ENCODE data around the gene ZNF358. TPM values are rescaled to one million over a fixed set of nuclear protein-coding genes. Genes with fewer than 3 reads are reported as not detected.

ZNF358 gene
- total RNA-seq, 4 donors from 2014 or later = 77.1 to 124 (median 95.3) TPM

DNA sequence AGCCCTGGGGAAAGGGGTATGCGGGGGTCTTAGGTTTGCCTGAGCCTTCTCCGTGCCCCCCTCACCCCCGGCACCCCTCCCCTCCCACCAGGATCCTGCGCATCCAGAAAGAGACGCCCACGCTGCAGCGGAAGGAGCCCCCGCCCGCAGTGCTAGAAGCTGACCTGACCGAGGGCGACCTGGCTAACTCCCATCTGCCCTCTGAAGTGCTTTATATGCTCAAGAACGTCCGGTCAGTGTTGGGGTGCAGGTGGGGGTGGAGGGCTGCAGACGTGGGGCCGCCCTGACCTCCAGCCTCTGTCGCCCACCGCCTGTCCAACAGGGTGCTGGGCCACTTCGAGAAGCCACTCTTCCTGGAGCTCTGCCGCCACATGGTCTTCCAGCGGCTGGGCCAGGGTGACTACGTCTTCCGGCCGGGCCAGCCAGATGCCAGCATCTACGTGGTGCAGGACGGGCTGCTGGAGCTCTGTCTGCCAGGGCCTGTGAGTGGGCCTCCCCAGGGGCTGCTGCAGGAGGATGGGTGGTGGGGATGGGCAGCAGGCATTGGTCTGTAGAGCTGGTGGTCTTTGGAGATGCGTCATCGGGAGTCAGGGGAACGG lies 24.0 kb downstream of the ZNF358 start:
- Histone ChIP-seq H3K4me1 (peaks cover 3 to 7% (median 6%) of the 10 kb centered on the region in 4 donors), H3K27ac (no peak overlapping the region), H3K36me3 (peaks cover 0 to 70% (median 0%) of the 10 kb centered on the region in 3 donors), H3K4me3 (no peak overlapping the region), H3K27me3 (no peaks in the 10 kb centered on the region), H3K9me3 (no peaks in the 10 kb centered on the region)
- TF ChIP-seq, protein P1, sequence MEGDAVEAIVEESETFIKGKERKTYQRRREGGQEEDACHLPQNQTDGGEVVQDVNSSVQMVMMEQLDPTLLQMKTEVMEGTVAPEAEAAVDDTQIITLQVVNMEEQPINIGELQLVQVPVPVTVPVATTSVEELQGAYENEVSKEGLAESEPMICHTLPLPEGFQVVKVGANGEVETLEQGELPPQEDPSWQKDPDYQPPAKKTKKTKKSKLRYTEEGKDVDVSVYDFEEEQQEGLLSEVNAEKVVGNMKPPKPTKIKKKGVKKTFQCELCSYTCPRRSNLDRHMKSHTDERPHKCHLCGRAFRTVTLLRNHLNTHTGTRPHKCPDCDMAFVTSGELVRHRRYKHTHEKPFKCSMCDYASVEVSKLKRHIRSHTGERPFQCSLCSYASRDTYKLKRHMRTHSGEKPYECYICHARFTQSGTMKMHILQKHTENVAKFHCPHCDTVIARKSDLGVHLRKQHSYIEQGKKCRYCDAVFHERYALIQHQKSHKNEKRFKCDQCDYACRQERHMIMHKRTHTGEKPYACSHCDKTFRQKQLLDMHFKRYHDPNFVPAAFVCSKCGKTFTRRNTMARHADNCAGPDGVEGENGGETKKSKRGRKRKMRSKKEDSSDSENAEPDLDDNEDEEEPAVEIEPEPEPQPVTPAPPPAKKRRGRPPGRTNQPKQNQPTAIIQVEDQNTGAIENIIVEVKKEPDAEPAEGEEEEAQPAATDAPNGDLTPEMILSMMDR (IDR thresholded peaks at IDR 0.05) = no peak
- TF ChIP-seq POLR2A (IDR thresholded peaks at IDR 0.05) = no peak
- no peak for DNase-seq

DNA sequence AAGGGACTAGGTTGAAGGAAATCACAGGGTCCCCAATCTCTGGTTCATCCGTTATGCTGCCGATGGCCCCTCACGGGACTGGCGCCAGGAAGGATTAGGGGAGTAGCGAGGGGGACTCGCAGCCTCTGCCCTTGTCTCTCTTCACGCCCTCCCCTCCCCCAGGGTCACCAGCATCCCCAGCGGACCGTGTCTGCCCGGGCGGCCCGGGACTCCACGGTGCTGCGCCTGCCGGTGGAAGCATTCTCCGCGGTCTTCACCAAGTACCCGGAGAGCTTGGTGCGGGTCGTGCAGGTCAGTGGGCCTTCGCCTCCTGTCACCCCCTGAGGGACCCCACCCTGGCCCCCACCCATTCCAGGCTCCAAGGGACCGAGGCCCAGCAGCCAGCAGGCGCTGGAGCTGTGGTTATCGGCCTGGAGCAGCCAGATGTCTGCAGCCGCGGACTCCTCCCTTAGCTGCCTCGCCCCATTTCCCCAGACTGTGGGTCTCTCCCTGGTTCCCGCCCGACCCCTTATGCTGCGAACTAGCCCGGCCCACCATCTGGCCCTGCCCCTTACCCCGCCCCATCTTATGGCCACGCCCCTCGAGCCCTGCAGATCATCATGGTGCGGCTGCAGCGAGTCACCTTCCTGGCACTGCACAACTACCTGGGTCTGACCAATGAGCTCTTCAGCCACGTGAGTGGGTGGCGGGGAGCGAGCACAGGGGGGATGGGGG lies 25.0 kb downstream of the ZNF358 start:
- Histone ChIP-seq H3K4me1 (peaks cover 3 to 12% (median 6%) of the 10 kb centered on the region in 4 donors), H3K27me3 (no peaks in the 10 kb centered on the region), H3K4me3 (no peak overlapping the region), H3K36me3 (peaks cover 0 to 70% (median 0%) of the 10 kb centered on the region in 3 donors), H3K9me3 (no peaks in the 10 kb centered on the region), H3K27ac (no peak overlapping the region)
- TF ChIP-seq, protein P1 (IDR thresholded peaks at IDR 0.05) = no peak
- no peak for TF ChIP-seq POLR2A (IDR thresholded peaks at IDR 0.05)
- DNase-seq = no peak

DNA sequence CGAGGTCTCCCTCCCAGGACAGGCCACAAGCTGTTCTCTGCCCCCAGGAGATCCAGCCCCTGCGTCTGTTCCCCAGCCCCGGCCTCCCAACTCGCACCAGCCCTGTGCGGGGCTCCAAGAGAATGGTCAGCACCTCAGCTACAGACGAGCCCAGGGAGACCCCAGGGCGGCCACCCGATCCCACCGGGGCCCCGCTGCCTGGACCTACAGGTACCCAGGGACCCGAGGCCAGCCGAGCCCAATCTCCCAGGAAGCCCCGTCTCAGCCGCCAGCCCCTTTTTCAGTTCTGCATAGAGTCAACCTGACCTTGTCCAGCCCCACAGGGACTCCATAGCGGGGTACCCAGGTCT lies 25.5 kb downstream of the ZNF358 start:
- Histone ChIP-seq H3K4me1 (peaks cover under 1 to 6% (median 1%) of the 10 kb centered on the region in 4 donors), H3K27ac (no peak overlapping the region), H3K4me3 (no peak overlapping the region), H3K36me3 (peaks cover 0 to 70% (median 0%) of the 10 kb centered on the region in 3 donors), H3K27me3 (no peaks in the 10 kb centered on the region), H3K9me3 (no peaks in the 10 kb centered on the region)
- no peak for DNase-seq
- TF ChIP-seq, protein P1 (IDR thresholded peaks at IDR 0.05) = no peak
- no peak for TF ChIP-seq POLR2A (IDR thresholded peaks at IDR 0.05)

DNA sequence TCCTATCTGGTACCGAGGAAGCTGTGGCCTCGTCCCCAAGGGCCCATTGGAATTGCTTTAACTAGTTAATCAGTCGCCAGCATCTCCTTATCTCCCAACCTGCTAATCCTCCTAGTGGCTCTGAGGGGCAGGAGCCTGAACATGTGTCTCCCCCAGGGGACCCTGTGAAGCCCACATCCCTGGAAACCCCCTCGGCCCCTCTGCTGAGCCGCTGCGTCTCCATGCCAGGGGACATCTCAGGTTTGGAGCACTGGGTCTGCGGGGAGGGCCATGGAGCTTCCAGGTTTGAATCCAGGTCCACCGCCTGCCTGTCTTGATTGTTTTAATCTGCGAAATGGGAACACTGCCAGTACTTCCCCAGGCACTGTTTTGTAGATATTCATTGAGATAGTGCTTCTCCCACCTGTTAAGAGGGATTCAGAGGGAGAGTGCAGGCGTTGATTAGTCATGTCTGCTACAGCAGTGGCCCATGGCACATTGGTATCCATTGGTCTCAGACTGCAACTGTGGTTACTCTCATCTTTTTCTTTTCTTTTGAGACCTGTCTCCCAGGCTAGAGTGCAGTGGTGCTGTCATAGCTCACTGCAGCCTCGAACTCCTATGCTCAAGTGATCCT lies 26.0 kb downstream of the ZNF358 start:
- H3K9me3 ChIP-seq = no peaks in the 10 kb centered on the region
- no peak overlapping the region for H3K4me3 ChIP-seq
- no peaks in the 10 kb centered on the region for H3K27me3 ChIP-seq
- peaks cover 0 to 70% (median 0%) of the 10 kb centered on the region in 3 donors for H3K36me3 ChIP-seq
- H3K27ac ChIP-seq = no peak overlapping the region
- H3K4me1 ChIP-seq = peaks cover 0 to 5% (median 0%) of the 10 kb centered on the region in 4 donors
- no peak for DNase-seq
- TF ChIP-seq, protein P1 (IDR thresholded peaks at IDR 0.05) = no peak
- no peak for TF ChIP-seq POLR2A (IDR thresholded peaks at IDR 0.05)

DNA sequence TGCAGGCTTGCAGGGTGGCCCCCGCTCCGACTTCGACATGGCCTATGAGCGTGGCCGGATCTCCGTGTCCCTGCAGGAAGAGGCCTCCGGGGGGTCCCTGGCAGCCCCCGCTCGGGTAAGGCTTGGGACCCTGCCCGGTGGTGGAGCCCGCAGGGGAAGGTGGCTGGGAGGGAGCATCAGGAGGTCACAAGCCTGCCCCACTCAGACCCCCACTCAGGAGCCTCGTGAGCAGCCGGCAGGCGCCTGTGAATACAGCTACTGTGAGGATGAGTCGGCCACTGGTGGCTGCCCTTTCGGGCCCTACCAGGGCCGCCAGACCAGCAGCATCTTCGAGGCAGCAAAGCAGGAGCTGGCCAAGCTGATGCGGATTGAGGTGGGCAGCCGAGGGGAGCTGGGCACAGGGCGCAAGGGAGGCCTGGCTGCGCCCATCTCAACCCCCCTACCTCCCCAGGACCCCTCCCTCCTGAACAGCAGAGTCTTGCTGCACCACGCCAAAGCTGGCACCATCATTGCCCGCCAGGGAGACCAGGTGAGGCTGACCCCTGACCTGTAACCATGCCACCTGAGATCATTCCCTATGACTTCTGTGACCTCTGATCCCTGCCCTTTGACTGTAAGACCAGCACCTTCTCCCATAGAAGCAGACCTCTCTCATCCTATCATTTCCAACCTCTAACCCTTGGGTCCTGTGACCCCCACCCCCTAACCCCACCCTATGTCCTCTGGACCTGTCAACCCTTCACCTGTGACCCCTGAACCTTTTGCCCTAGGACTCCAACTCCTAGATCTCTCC lies 26.8 kb downstream of the ZNF358 start:
- Histone ChIP-seq H3K4me3 (no peak overlapping the region), H3K9me3 (no peaks in the 10 kb centered on the region), H3K27me3 (no peaks in the 10 kb centered on the region), H3K27ac (no peak overlapping the region), H3K36me3 (peaks cover 0 to 67% (median 0%) of the 10 kb centered on the region in 3 donors), H3K4me1 (peaks cover 0 to 5% (median 0%) of the 10 kb centered on the region in 4 donors)
- TF ChIP-seq POLR2A (IDR thresholded peaks at IDR 0.05) = no peak
- TF ChIP-seq, protein P1 (IDR thresholded peaks at IDR 0.05) = no peak
- DNase-seq = no peak
